ENCODE data around the gene MARCHF2. TPM values are rescaled to one million over a fixed set of nuclear protein-coding genes. Genes with fewer than 3 reads are reported as not detected.

The MARCHF2 gene
- total RNA-seq, 1 experiment from 2014 or later, result 27.5 TPM

GRCh38 chr19:8457209-8457608 lies 44.1 kb downstream of the MARCHF2 start:
- Histone ChIP-seq H3K9me3 (ENCODE audit: control insufficient read depth, low read depth, low read length) (no peaks in the 10 kb centered on the region), H3K56ac (ENCODE audit: insufficient read length, low read depth, low read length) (no peak overlapping the region), H2BK20ac (ENCODE audit: low read depth, low read length, poor library complexity, severe bottlenecking) (no peak overlapping the region), H3K18ac (ENCODE audit: insufficient read length, low read depth, low read length) (no peak overlapping the region), H4K91ac (ENCODE audit: insufficient read length, low read depth, low read length) (no peak overlapping the region), H2BK15ac (ENCODE audit: low read depth, low read length) (no peak overlapping the region), H3K9ac (ENCODE audit: extremely low read depth, insufficient read length, low read length) (no peak overlapping the region), H2AFZ (ENCODE audit: low read length) (no peak overlapping the region), H3K23ac (ENCODE audit: insufficient read length, low read depth, low read length) (no peak overlapping the region), H3T11ph (ENCODE audit: low read length) (no peak overlapping the region), H3K27me3 (ENCODE audit: insufficient read depth, low read length) (no peaks in the 10 kb centered on the region), H3K23me2 (ENCODE audit: insufficient read length, low read depth, low read length, poor library complexity, severe bottlenecking) (no peaks in the 10 kb centered on the region), H2BK120ac (ENCODE audit: low read depth, low read length, poor library complexity, severe bottlenecking) (no peak overlapping the region), H4K8ac (replicated peaks; ENCODE audit: insufficient read length, low read depth, low read length) (no peak overlapping the region), H3K4me2 (ENCODE audit: insufficient read depth, insufficient read length, low read length) (no peak overlapping the region), H3K27ac (ENCODE audit: insufficient read length, low read depth, low read length) (no peak overlapping the region), H3K14ac (ENCODE audit: insufficient read depth, low read length) (no peak overlapping the region), H4K5ac (ENCODE audit: insufficient read length, low read depth, low read length) (no peak overlapping the region), H4K20me1 (ENCODE audit: control insufficient read depth, insufficient read depth, insufficient read length) (no peaks in the 10 kb centered on the region), H2AK5ac (ENCODE audit: insufficient read length, low read length) (no peak overlapping the region), H3K4me1 (ENCODE audit: insufficient read depth, low read length) (peaks cover 2% of the 10 kb centered on the region; the same call in 1 of the 2 replicates), H2BK12ac (ENCODE audit: insufficient read length, low read depth, low read length) (no peak overlapping the region), H3K79me1 (ENCODE audit: insufficient read depth, low read depth, low read length, poor library complexity, severe bottlenecking) (peaks cover 6% of the 10 kb centered on the region), H3K4ac (ENCODE audit: low read depth, low read length) (no peak overlapping the region), H3K79me2 (ENCODE audit: insufficient read depth, low read length) (peaks cover 92% of the 10 kb centered on the region), H2BK5ac (ENCODE audit: insufficient read length, low read length) (no peak overlapping the region)
- H3K27me3 Mint-ChIP-seq (ENCODE audit: low read depth), result no peaks in the 10 kb centered on the region
- WGBS (ENCODE audit: extremely low coverage, insufficient read length, low lambda C conversion rate), result 100% methylated on average over 1 of the region's 3 CpGs
- H3K4me1 Mint-ChIP-seq, result peaks cover 79 to 83% of the 10 kb centered on the region in 2 experiments
- H3K9me3 Mint-ChIP-seq, result no peaks in the 10 kb centered on the region
- DNase-seq, result no peak
- peaks cover 24 to 67% (median 60%) of the 10 kb centered on the region in 3 experiments; a peak in 6 of 7 replicates for H3K36me3 Mint-ChIP-seq (ENCODE audit: insufficient read depth in 1 of 3, low read depth in 3 of 3)
- no peak overlapping the region for H3K4me3 Mint-ChIP-seq
- no peak overlapping the region for H3K27ac Mint-ChIP-seq
- no peak for TF ChIP-seq CTCF (conservative IDR thresholded peaks at IDR 0.05)

All from H9 (cell line).